Measurements from ENCODE around the gene MAP3K15.
A peak's percentile ranks its signal among the peaks of the same experiment; 100 is the strongest.

The MAP3K15 gene, protein sequence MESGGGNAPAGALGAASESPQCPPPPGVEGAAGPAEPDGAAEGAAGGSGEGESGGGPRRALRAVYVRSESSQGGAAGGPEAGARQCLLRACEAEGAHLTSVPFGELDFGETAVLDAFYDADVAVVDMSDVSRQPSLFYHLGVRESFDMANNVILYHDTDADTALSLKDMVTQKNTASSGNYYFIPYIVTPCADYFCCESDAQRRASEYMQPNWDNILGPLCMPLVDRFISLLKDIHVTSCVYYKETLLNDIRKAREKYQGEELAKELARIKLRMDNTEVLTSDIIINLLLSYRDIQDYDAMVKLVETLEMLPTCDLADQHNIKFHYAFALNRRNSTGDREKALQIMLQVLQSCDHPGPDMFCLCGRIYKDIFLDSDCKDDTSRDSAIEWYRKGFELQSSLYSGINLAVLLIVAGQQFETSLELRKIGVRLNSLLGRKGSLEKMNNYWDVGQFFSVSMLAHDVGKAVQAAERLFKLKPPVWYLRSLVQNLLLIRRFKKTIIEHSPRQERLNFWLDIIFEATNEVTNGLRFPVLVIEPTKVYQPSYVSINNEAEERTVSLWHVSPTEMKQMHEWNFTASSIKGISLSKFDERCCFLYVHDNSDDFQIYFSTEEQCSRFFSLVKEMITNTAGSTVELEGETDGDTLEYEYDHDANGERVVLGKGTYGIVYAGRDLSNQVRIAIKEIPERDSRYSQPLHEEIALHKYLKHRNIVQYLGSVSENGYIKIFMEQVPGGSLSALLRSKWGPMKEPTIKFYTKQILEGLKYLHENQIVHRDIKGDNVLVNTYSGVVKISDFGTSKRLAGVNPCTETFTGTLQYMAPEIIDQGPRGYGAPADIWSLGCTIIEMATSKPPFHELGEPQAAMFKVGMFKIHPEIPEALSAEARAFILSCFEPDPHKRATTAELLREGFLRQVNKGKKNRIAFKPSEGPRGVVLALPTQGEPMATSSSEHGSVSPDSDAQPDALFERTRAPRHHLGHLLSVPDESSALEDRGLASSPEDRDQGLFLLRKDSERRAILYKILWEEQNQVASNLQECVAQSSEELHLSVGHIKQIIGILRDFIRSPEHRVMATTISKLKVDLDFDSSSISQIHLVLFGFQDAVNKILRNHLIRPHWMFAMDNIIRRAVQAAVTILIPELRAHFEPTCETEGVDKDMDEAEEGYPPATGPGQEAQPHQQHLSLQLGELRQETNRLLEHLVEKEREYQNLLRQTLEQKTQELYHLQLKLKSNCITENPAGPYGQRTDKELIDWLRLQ (N-terminal part only)

DNA sequence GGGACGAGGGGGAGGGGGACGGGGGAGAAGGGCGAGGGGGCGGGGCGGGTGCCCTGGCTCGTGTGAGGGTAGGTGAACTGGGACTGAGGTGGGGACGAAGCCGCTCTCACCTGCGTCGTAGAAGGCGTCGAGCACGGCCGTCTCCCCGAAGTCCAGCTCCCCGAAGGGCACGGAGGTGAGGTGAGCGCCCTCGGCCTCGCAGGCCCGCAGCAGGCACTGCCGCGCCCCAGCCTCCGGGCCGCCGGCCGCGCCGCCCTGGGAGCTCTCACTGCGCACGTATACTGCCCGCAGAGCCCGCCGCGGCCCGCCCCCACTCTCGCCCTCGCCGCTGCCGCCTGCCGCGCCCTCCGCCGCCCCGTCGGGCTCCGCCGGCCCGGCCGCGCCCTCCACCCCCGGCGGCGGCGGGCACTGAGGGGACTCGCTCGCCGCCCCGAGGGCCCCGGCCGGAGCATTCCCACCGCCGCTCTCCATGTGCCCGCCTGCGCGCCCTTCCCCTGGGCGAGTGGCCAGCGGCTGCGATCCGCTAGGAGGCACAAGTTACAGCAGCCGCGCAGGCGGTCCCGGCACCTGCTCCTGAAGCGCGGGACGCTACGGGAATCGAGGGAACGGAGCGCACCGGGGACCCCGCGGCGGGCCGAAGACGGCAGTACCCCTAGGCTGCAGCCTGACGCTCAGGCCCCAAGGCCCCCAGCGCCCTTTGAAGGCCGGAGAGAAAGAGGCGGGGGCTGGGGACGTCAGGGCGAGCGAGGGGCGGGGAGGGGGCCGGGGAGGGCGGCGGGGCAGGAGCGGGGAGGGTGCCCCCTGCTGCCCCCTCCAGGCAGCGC lies at the start of gene MAP3K15:
TSS of gene MAP3K15 (minus strand) at position 718 of the 824 bp plus-strand sequence. CDS start at position 471, 247 bp downstream.
- DNase-seq: peak in 2 of 51 donors; percentile 0 to 4

DNA sequence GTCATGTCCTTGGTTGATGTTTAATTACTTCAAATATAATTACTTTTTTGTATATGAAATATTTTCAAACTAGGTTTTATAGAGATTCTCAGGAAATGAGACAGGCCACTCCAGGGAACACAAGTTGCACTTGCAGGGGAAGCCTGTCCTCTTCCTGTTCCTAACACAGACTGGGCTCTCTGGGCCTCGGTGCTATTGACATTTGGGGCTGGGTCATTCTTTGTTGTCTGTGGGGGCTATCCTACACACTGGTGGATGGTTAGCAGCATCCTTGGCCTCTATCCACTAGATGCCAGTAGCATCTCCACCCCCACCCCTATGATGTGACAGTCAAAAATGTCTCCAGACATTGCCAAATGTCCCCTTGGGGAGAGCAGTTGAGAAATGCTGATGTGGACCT lies 49.3 kb upstream of the MAP3K15 start:
- DNase-seq: no peak

DNA sequence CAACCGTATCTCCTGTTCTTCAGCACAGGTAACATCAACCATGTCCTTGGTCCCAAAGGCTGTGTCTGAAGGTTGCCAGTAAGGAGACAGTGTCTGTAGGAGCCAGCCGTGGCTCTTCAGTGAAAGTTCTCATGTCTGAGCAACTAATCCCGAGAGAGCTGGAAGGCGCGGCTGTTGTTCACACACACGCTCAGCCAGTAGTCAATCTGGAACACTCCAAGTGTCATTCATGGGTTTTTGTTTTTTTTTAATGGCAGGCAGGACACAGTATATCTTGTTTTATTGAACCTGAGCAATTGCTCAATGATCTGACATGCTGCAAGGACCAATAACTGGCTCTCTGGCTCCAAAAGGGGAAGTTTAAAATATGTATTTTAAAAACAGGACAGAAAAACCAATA lies 48.4 kb upstream of the MAP3K15 start:
- no peak for DNase-seq

DNA sequence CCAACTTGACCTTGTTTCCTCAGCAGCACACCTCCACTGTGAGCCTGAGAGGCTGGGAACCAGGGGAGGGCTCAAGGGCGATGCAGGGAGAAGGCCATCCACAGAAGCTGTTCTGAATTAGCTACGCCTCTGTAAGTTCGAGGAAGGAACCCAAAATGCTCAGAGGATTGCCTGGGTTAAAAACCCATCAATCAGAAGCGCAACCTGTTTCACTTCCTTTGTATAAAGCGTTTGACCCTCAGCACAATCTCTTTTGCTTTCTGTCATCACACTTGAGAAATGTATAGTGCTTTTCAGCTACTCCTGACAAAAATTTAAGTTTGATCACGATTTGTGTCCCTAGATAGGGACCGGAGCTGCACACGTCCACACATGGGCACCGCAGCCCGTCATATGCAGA lies 48.0 kb upstream of the MAP3K15 start:
- DNase-seq: no peak

DNA sequence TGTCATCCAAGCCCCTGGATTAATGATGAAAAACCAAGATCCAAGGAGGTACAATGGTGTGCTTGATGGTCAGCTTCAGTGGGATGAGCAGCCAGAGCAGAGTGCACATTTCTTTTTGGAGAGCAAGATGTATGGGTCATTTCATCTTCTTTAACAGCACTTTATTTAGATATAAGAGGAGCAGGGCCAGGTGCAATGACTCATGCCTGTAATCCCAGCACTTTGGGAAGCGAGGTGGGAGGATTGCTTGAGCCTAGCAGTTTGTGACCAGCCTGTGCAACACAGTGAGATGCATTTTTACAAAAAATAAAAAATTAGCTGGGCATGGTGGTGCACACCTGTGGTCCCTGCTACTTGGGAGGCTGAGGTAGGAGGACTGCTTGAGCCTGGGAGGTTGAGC lies 45.3 kb upstream of the MAP3K15 start:
- DNase-seq: no peak

DNA sequence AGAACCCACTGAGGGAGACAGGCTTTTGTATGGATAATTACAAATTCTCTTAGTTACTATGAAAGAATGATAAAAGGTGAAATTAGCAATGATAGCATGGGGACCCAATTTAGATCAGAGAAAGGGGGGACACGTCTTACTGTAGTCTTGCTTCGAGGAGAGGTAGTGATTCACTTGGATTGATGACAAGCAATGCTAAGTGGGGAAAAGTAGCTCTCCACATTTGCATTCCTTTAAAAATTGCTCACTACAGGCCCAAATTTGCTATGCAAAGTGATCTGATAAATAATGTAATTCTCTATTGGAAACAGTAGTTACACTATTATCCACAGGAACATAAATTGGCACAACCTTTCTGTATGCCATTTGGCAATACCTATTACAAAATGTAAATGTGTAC lies 42.5 kb upstream of the MAP3K15 start:
- no peak for DNase-seq

DNA sequence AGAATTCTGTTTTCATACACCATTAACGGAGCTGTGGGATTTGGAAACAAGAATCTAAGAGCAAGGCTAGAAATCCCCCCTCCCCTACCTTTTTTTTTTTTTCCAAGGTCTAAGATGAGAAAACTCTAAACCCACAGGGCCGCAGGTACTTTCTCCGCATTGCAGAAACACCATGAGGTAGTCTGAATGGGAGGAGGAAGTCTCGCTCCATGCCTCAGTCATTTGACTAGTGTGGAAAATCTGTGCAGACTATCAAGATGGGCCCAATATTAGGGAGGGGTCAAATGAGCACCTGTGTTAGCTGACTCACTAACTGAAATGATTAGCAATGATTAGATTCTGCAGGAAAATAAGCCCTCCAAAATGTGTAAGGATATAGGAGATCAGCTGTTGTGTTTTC lies 40.9 kb upstream of the MAP3K15 start:
- DNase-seq: no peak

DNA sequence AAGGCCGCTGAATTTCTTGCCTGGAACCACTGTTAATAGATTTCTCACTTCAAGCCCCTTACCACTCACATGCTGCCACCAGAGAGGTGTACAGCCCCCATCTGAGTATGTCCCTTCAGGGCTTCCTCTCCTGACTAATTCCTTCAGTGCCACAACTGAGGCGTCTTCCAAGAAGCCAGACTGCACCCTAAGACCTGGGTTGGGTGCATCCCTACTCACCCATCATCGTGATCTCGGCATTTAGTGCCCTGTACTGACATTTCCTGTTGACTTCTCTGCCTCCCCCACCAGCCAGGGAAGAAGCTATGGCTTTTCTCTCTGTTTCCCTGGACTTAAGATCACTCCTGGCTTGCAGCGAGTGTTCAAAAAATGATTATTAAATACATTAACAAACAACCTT lies 40.4 kb upstream of the MAP3K15 start:
- DNase-seq: no peak

DNA sequence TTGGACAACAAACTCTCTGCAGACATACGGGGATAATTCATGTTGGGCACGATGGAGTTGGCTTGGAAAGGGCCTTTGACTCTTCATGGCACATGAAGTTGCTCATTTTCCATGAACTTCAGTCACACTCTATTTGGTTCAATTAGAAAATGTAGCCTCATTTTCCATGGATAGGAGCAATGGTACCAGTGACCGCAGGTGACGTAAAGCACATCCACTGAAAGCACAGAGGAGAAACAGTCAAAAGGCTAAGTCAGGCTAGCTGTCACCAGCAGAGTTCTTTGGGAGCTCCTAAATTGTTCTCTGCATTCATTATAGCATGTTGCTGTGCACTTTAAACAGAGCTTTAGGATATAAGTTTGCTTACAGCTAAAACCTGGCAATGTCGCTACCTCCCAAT lies 39.9 kb upstream of the MAP3K15 start:
- DNase-seq: no peak

DNA sequence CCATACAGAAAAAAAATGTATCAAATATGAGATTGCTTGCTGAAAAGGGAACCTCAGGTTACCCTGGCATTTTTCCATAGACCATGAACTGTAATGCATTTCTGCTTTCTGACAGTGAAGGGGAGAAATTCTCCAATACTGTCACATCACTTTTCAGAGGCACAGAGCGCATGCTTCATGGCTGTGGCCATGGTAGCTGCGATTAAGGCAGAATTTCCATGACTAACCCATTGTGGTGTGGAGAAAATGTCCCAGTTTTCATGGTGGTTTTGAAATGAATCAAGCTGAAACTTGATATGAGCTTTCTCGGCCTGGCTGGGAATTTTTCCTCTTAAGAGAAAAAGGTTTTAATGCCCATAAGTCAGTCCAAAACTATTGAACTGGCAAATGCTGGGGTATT lies 39.5 kb upstream of the MAP3K15 start:
- no peak for DNase-seq

DNA sequence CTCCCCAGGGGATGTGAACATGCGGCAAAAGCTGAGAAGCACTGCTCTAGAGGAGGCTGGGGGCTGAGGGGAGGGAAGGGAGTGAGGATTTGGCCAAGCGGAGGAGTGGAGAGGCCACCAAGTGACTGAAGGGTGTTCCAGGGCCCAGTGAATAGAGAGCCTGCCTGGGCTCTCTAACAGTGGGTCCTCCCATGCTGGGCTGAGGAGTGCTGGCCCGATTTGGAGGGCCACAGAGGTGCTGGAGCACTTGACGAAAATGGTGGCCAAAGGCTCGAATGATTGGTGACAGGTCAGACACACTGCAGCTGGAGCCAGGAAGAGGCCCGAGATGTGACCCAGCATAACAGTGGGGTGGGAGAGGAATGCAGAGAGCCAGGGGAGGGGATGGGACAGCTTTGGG lies 37.5 kb upstream of the MAP3K15 start:
- DNase-seq: no peak

DNA sequence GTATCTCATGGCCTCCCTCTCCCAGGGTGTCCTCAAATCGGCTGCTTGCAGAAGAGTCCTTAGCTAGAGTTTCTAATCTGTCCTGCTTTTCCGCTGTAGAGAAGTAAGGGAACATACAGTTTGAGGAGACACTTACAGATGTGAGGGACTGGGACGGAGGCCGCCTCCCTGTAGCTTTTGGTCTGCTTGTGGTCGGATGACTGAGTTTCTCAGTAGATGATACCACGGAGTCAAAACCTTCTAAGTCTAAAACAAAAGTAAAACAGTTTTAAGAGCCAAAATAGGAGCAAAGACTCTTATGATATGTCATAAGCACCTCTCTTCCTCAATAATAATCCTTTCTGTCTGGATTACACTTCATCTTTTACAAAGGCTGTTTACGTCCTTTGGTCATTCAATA lies 34.5 kb upstream of the MAP3K15 start:
- DNase-seq: no peak

DNA sequence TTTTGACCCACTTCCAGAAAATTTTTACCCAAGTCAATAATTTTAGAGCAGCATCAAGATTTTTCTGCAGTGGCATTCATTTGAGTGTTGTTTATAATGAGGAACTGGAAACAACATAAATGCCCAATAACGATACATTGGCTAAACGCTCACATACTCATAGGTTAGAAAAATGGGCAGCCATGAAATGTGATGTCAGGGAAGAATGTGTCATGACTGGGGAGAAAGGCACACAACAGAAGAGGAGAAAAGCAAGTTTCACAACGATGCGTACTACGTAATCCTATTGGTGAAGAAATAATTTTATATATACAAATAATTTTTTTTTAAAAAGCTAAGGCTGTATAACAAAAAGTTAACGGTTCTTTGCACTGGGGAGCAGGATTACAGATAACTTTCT lies 33.6 kb upstream of the MAP3K15 start:
- no peak for DNase-seq

DNA sequence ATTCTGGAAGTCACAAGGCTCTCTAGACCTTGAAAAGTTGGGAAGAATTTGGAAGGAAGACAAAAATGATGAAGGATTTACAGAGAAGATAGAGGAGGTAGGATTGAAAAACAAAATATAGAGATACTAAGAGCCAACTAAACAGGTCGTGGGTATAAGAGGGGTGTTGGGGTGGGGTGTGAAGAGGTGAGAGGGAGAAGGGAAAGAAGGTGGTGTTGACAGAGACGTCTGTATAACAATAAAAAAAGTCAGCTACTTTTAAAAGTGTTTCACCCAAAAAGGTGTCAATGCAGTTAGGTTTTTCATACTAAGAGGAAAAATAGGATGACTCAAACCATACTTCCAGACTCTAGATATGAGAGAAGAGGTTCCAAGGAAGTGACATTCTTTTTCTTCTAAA lies 33.0 kb upstream of the MAP3K15 start:
- no peak for DNase-seq

DNA sequence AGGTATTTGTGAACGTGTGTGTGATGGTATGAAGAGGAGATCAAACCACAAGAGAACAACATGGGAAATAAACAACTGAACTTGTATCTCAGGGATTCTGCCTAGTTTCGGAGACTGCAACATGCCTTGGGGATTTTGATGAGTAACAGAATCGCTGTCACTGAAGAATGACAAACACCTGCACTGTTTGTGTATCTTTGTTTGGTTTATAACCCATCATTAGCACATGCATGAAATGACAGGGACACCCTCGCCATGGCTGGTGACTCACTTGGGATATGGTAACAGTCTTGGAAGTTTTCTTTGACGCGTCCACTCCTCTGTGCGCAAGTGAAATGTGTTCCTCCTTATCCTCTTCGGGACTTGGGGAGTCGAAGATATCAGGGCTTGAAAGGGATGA lies 30.3 kb upstream of the MAP3K15 start:
- no peak for DNase-seq

DNA sequence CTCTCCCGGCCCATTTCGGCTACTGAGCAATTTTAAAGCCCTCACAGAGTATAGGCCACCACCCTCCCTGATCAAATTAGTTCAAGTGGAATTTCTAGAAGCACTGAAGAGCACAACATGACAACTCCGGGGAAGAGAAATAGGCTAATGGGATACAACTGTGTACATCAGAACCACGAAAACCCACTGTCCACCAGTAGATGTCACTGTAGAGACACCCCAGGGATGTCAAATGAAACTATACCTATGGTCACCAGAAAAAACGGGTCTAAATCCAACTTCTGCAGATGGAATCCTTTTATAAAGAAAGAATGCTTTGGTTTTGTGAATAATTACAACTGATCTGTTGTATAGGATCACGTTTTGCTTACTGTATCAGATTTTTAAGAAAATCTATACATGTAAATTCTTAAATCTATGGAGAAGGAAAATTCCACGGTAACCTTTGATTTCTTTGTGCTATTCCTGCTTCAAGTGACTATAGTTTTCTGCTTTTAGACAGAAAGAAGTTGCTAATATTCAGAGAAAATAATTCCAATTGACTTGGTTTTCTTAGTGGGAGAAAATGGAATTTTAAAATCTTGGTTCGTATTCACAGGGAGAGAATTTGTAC lies 29.5 kb upstream of the MAP3K15 start:
- DNase-seq: peak in 14 of 51 donors; percentile 1 to 42 (median 6)

DNA sequence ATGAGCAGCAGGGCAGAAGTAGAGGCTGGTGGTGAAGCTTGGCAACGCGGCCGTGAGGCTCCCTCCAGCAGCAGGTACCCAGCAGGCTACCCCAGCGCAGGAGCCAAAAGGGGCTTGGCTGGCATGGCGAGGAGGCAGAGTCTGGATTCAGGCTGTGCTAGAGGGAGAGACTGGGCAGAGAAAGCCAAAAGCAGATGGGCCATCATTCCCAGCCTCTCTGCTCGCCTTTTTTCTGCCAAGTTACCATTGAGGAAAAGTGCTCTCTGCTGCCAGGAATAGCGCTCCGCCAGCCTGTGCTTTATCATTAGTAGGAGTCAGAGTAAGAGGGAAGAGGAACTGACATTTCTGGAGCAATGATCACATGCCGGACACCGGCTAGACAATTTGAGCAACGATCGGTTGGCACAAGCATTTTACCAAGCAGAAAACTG lies 28.7 kb upstream of the MAP3K15 start:
- DNase-seq: peak in 3 of 51 donors; percentile 1 to 4 (median 3)

DNA sequence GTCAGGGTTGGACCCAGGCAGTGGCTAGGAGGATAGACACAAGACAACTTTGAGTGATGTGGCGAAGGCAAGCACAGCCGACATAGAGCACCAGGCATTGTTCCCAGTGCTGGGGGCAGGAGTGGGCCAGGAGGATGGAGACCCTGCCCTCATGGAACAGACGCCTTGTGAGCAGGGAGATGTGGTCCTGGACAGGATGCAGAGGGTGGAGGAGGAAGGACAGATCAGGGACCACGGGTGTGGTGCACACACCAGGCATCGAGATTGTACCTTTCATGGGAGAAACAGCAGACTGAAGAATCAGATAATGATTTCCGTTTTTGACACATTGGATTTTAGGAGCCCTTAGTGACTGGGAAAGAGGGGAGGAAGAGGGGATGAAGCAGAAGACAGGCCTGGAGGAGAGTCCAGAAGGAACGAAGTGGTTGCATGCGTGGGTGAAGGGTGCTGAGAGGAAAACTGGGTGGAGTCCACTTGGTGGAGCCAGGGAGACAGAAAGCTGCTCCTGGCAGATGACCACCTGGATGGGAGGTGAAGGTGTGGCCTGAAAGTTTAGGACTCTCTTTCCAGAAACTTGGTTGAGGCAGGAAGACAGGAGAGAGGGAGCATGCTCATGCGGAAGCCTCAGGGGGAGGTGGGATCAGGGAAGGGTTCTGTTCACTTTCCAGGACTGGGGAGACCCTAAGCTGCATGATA lies 27.9 kb upstream of the MAP3K15 start:
- DNase-seq: no peak

DNA sequence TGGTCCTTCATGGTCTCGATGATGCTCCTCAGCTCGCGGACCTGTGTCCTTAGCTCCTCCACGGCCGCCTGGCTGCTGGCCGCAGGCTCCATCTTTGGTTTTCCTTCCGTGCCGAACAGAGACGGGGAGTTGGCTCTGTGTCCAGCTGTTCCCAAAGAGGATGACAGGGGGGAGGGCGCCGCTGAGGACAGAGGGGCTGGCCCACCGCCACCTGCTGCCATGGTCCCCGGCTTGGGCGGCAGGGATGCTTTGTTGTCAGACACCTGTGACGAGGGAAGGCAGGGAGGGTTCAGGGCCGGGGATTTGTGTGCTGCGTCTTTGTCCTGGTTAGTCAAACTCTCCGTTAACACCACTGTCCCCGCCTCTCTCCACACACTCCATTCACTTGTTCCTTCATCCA lies 26.6 kb upstream of the MAP3K15 start:
- no peak for DNase-seq

DNA sequence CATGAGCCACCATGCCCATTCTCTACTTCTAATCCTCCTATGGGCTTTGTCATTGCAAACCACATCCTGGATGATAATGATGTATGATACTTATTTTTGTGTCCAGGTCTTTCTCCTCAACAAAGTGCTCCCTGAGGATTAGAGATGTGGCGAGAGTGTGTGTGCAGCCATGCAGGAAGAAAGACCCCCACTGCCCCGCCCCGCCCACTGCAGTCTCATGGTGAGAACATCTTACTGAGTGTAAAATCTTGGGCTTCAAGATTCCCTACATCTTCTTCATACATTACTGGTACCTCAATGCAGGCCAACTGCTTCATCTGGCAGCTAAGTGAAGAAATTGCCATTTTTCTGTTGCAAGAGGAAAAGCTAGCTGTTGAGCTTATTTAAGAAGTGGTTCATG lies 25.9 kb upstream of the MAP3K15 start:
- no peak for DNase-seq

Measured in hypothalamus (tissue), 51 donors.